ENCODE results near the gene LPCAT1.

LPCAT1 gene

GRCh38 chr5:1466631-1467265 lies 57.0 kb downstream of the LPCAT1 start:
- intact Hi-C loops (cut with DNase I; ENCODE audit: low total_unique reads): no loop called here
- TF ChIP-seq CTCF (IDR thresholded peaks at IDR 0.05): no peak
- H3K9me3 ChIP-seq: no peaks in the 10 kb centered on the region
- peak; percentile 17 to 59 for DNase-seq
- H3K27me3 ChIP-seq: no peaks in the 10 kb centered on the region
- H3K27ac ChIP-seq: no peak overlapping the region
- peaks cover 40 to 78% (median 61%) of the 10 kb centered on the region in 3 donors for H3K36me3 ChIP-seq
- H3K4me1 ChIP-seq: no peaks in the 10 kb centered on the region
- no peak overlapping the region for H3K4me3 ChIP-seq

DNA sequence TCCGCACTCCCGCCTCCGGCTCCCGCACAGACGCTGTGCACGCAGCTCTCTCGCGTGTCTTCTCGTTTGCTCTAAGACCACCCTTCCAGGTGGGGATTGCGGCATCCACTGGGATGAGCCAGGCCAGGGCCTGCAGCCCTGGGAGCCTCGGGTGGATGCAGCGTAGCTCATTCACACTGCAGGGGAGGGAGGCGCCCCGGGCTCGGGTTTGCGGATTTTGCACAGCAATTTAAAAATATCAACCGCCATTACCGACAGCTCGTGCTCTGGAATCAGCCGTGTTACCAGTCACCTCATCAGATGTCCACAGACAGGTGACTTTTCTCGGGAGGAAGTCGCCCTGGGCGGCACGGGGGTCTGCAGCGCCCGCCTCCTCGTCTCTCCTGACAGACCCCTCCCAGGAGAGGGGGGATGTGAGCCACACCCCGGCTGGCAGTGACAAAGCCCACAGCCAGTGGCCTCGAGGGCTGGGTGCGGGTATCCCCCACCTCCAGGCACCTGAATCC lies 57.7 kb downstream of the LPCAT1 start:
- no peak overlapping the region for H3K27ac ChIP-seq
- peaks cover 47 to 79% (median 62%) of the 10 kb centered on the region in 3 donors for H3K36me3 ChIP-seq
- no peak for TF ChIP-seq CTCF (IDR thresholded peaks at IDR 0.05)
- H3K4me1 ChIP-seq: no peaks in the 10 kb centered on the region
- intact Hi-C loops (cut with DNase I; ENCODE audit: low total_unique reads): no loop called here
- H3K27me3 ChIP-seq: no peaks in the 10 kb centered on the region
- no peaks in the 10 kb centered on the region for H3K9me3 ChIP-seq
- no peak overlapping the region for H3K4me3 ChIP-seq
- peak in 1 of 2 donors; percentile 59 for DNase-seq

- peaks cover 56 to 79% (median 60%) of the 10 kb centered on the region in 3 donors for H3K36me3 ChIP-seq
- no peaks in the 10 kb centered on the region for H3K27me3 ChIP-seq
- H3K4me1 ChIP-seq: no peaks in the 10 kb centered on the region
- no peaks in the 10 kb centered on the region for H3K9me3 ChIP-seq
- no peak for TF ChIP-seq CTCF (IDR thresholded peaks at IDR 0.05)
- H3K4me3 ChIP-seq: no peak overlapping the region
- no peak overlapping the region for H3K27ac ChIP-seq
- peak; percentile 2 to 13 for DNase-seq
- intact Hi-C loops (cut with DNase I; ENCODE audit: low total_unique reads): no loop called here
Measured at GRCh38 chr5:1465117-1465516, 58.6 kb downstream of the LPCAT1 start.

DNA sequence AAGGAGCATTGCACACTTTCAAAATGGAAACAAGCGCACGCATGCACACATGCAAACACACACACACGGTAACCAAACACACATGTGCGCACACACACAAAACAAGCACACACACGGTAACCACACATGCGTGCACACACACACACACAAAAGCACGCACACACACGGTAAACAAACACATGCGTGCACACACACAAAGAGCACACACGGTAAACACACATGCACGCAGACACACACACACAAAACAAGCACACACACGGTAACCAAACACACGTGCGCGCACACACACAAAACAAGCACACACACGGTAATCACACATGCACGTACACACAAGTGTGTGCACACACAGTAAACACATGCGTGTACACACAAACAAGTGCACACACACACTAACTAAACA lies 59.2 kb downstream of the LPCAT1 start:
- TF ChIP-seq CTCF (IDR thresholded peaks at IDR 0.05): no peak
- no peaks in the 10 kb centered on the region for H3K9me3 ChIP-seq
- no peak overlapping the region for H3K27ac ChIP-seq
- peaks cover 56 to 77% (median 60%) of the 10 kb centered on the region in 3 donors for H3K36me3 ChIP-seq
- H3K27me3 ChIP-seq: no peaks in the 10 kb centered on the region
- peak in 1 of 2 donors; percentile 3 for DNase-seq
- intact Hi-C loops (cut with DNase I; ENCODE audit: low total_unique reads): no loop called here
- no peak overlapping the region for H3K4me3 ChIP-seq
- no peaks in the 10 kb centered on the region for H3K4me1 ChIP-seq

- no peaks in the 10 kb centered on the region for H3K9me3 ChIP-seq
- DNase-seq: peak; percentile 0 to 52
- H3K4me1 ChIP-seq: no peaks in the 10 kb centered on the region
- no peak overlapping the region for H3K27ac ChIP-seq
- TF ChIP-seq CTCF (IDR thresholded peaks at IDR 0.05): no peak
- intact Hi-C loops (cut with DNase I; ENCODE audit: low total_unique reads): no loop called here
- H3K36me3 ChIP-seq: peaks cover 56 to 76% (median 59%) of the 10 kb centered on the region in 3 donors
- no peak overlapping the region for H3K4me3 ChIP-seq
- H3K27me3 ChIP-seq: no peaks in the 10 kb centered on the region
Measured at GRCh38 chr5:1464096-1464446, 59.7 kb downstream of the LPCAT1 start.

Data from tibial artery (tissue), 4 donors.